GM18951 (cell line): ENCODE measurements around the gene SUPT4H1.

ENCODE experiments used
- POLR2A ChIP-seq: IDR thresholded peaks from 4 replicates; pipeline ENCODE4 v1.6.1; 2011; ENCODE audit warnings: mild to moderate bottlenecking; ENCODE audit not compliant: insufficient read length, insufficient read depth; ENCODE audit errors: extremely low read depth
- in situ Hi-C: fragments of 300-500 bp; cut with MboI; formaldehyde crosslinking; loops from one replicate; pipeline ENCODE4 v1.12.0; 2022; ENCODE audit warnings: low sequenced_read_pairs, mixed read lengths, inconsistent platforms; ENCODE audit not compliant: unreplicated experiment

Gene SUPT4H1

DNA sequence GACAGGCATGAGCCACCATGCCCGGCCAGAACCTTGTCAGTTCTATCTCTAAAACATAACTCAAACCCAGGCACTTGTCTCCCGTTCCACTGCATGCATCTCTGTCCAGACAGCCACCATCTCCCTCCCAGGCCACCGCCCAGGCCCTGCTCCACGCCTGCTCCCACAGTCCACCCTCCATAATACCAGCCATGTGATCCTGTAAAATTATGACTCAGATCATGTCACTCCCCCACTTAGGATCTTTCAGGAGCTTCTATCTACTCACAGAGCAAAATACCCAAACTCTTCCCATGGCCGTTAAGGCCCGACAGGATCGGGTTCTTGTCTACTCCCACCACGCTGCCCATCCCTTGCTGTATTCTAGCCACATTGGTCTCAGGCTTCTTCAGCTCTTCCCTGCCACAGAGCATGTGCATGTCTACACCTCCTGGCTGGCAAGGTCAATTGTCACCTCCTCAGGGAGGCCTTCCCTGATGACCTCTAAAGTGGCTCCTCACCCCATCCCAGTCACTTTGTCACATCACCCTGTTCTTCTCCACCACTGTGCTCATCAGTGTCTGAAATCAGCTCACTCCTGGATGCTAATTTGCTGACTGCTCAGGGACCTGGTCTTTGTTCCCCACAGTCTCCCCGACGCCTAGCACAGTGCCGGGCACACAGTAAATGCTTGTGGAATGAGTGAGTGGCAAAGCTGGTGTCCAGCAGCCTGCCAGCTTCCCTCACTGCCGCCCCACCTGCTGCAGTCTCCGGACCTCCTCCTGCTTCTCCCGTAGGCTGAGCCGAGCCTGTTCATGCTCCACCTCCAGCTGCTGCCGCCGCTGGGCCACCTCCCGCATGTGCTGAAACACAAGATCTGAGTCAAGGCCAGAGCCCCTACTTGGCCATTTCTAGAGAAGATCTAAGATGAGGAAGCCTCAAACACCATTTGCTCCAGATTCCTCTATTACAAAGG is 30.2 kb downstream of the SUPT4H1 start:
- TF ChIP-seq POLR2A = no peak
- in situ Hi-C loops = no loop called here

GRCh38 chr17:58320570-58321323 is 31.3 kb downstream of the SUPT4H1 start:
- in situ Hi-C loops = no loop called here
- no peak for TF ChIP-seq POLR2A

DNA sequence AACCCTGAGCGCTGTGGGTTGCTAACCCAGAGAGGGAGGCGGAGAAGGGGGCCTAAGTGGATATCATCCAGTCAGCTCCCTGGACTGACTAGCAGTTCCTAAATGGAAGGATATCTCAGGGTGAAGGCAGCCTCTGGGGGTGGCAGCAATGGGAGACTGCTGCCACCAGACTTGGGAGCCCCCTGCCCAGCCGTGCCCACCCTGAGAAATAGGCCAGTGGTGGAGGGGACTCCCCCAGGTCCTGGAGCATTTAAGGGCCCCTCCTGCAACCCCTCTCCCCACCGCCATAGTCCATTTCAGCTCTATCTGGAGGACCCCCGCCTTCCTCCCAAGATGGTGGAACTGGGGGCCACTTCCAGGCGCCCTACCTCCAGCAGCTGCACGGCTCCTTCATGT is 31.8 kb downstream of the SUPT4H1 start:
- no peak for TF ChIP-seq POLR2A
- in situ Hi-C loops = no loop called here

- no peak for TF ChIP-seq POLR2A
- in situ Hi-C loops = loop anchor here (10.0 kb wide), 1 partner anchor 105 kb away; no protein-coding TSS in a partner anchor
These were observed 32.5 kb downstream of the SUPT4H1 start for GRCh38 chr17:58319173-58320162.

DNA sequence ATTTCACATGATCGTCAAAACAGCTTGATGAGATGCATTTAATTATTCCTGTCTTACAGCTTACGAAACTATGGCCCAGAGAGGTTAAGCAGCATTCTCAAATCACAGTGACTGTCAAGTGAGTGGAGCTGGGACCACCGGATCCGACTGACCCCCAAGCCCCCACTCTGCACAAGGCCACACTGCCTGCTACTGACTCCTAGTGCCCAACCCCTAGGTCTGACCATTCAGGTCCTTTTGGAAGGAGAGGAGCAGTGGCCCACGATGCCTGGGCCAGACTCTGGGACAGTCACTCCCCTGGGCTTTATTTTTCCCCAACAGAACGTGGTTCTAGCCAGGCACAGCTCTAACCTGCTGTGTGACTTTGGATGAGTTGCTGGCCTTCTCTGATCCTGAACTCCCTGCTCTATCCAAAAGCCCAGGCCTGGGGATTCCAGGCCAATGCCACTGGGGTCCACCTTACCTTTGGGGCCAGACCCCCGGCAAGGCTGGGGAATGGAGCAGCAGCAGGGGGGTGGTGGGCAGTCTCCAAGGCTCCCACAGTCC is 33.3 kb downstream of the SUPT4H1 start:
- no peak for TF ChIP-seq POLR2A
- in situ Hi-C loops = loop anchor here (10.0 kb wide), 1 partner anchor 106 kb away; no protein-coding TSS in a partner anchor

DNA sequence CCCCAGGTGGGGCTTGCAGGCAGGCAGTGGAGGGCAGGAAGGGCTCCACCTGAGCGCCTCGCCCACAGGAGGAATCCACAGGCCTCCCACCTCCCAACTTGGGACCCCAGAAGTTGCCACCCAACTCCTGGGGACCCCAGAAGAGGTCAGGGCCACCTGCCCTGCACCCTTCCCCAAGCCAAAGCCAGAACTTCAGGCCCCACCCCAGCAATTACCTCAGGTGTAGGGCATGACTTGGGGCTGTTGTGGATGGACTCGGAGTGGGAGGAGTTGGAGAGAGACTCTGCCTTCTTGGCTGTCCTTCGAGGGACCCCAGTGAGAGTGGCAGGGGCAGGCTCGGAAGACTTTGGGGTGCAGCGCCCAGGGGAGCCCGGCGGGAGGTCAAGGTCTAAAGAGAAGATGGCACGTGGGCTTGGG is 33.9 kb downstream of the SUPT4H1 start:
- in situ Hi-C loops = loop anchor here (10.0 kb wide), 1 partner anchor 107 kb away; no protein-coding TSS in a partner anchor

GRCh38 chr17:58317421-58318064 is 34.5 kb downstream of the SUPT4H1 start:
- no peak for TF ChIP-seq POLR2A
- in situ Hi-C loops = loop anchor here (10.0 kb wide), 1 partner anchor 107 kb away; no protein-coding TSS in a partner anchor

More for the DNA sequence above, 33.9 kb downstream of the SUPT4H1 start:
- no peak for TF ChIP-seq POLR2A

DNA sequence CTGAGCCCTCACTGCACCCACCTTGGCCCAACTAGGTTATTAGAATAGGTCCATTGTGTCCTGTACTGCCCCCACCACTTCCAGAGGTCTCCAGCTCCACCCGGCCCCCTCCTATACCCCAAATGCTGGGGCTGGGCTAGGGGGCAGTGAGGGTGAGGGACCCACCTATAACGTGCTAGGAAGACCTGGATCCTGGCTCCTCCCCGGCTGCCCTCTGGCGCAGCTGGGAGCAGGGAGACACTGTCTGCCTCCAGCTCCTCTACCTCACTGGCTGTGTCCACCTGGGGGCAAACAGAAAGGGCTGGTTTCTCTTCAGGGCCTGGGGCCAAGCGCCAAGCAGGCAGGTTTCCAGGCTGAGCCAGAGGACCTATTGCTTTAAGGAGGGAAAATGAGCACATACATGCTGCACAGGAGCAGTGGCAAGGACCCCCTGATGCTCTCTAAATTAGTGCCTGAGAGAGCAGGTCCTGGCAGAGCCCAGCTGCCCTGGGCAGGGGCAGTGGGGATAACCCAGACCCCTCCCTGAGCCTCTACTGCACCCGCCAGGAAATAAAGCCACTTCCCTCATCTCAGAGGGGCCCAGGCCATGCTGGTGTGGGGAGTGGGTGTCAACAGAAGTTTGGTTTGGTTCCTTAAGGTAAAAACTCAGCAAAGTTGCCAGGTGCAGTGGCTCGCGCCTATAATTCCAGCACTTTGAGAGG is 35.6 kb downstream of the SUPT4H1 start:
- in situ Hi-C loops = loop anchor here (10.0 kb wide), 1 partner anchor 108 kb away; no protein-coding TSS in a partner anchor
- TF ChIP-seq POLR2A = no peak

GRCh38 chr17:58315750-58316149 is 36.3 kb downstream of the SUPT4H1 start:
- in situ Hi-C loops = loop anchor here (10.0 kb wide), 1 partner anchor 109 kb away; no protein-coding TSS in a partner anchor
- no peak for TF ChIP-seq POLR2A

GRCh38 chr17:58315281-58315711 is 36.7 kb downstream of the SUPT4H1 start:
- no peak for TF ChIP-seq POLR2A
- in situ Hi-C loops = loop anchor here (10.0 kb wide), 1 partner anchor 110 kb away; no protein-coding TSS in a partner anchor

DNA sequence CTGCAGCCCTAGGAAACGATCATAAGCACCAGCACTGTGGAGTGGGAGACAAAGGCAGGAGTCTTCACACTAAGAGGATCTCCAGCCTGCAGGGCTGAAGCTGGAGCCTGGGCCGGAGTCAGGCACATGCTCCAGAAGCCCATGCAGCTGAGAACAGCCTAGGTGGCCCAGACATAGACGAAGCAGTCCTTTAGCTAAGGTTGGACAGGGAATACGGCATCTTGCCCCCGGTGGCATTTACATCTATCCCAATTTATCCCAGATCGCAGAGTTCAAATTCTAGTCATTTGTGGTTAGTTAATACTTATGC is 37.3 kb downstream of the SUPT4H1 start:
- in situ Hi-C loops = loop anchor here (10.0 kb wide), 1 partner anchor 110 kb away; no protein-coding TSS in a partner anchor
- no peak for TF ChIP-seq POLR2A
